ENCODE measurements around the gene PIAS4. TPM values are rescaled to one million over a fixed set of nuclear protein-coding genes. Genes with fewer than 3 reads are reported as not detected.
"Not testable (repeated sequence)": the region's sequence is repeated elsewhere in the genome, so short reads cannot be mapped to it uniquely, and the experiment has no call there.

PIAS4 gene
- total and polyA plus RNA-seq, 7 experiments from 2014 or later = 3.9 to 40.6 (median 24.3) TPM

DNA sequence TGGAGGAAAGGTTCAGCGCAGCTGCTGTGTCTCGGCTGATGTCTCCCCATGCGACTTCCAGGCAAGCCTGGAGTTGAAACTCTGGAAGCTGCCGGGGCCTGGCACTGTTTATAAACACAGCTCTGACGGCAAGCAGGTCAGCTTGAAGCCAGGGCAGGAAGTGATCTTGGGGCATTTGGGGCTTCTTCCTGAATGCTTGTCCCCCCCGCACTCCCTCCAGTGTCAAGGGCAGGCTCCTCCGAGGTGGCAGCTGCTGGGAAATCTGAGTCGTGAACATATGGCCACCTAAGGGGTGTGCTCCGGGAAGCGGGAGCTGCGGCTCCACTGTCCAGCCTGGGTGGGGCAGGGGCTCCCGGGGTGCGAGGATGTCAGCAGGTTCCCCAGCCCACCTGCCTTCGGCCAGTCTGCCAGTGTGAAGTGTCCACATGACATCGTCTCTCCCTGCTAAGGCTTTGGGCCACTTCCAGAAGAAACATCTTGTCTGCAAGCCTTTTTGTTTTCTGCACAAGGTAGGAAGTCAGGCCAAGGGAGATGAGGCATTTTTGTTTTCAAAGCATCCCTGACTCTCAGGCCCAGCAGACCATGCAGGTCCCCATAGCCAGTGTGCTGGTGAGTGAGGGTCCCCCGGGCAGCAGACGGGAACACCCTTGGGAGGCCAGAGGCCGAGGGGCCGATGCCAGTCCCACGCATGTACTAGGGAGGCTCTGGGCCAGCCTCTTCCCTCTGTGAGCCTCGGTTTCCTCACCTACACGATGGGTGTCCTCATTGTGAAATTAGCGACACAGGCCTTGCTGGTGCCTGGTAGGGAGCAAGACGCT is 2.7 kb downstream of the PIAS4 start:
- peaks cover 0 to 45% (median 0%) of the 10 kb centered on the region in 3 experiments for H3K36me3 ChIP-seq (ENCODE audit: control insufficient read depth in 2 of 3, insufficient read depth in 3 of 3, low read length in 3 of 3)
- H3K27me3 ChIP-seq (ENCODE audit: control insufficient read depth in 2 of 2, insufficient read depth in 2 of 2, low read length in 2 of 2) = no peaks in the 10 kb centered on the region
- intact Hi-C loops (cut with micrococcal nuclease) = loop anchor here (5.0 to 10.0 kb wide), 5 partner anchors 112 to 462 kb away; partner anchors contain the start of genes ANKRD24 (in 1 of the 2), CHAF1A (in 1 of the 2), HDGFL2 (in 1 of the 2) and MAP2K2 (in 1 of the 2)
- no peaks in the 10 kb centered on the region for H3K9me3 ChIP-seq (ENCODE audit: control insufficient read depth in 2 of 3, low read length in 3 of 3)
- Mint-ChIP-seq H3K36me3 (peaks cover 0 to 1% (median 0%) of the 10 kb centered on the region in 5 donors), H3K9me3 (peaks cover 0 to 3% (median 0%) of the 10 kb centered on the region in 11 donors), H3K27me3 (no peaks in the 10 kb centered on the region), H3K4me1 (peaks cover 13 to 55% (median 32%) of the 10 kb centered on the region in 7 donors), H3K27ac (peak overlapping the region in 2 of 9 donors; percentile 21 to 63), H3K4me3 (peak overlapping the region in 8 of 10 donors; percentile 21 to 84 (median 71))
- POLR2A ChIA-PET = no interaction called here
- ATAC-seq = no peak
- CTCF ChIA-PET = no interaction called here
- DNase-seq = no peak
- no peak overlapping the region for H3K4me3 ChIP-seq (ENCODE audit: low read length)
- H3K27ac ChIP-seq (ENCODE audit: low read depth, low read length) = no peak overlapping the region
- peaks cover 26 to 35% of the 10 kb centered on the region in 2 donors for H3K4me1 ChIP-seq (ENCODE audit: control insufficient read depth in 2 of 2, insufficient read depth in 2 of 2, low read length in 2 of 2)

- H3K27ac ChIP-seq (ENCODE audit: low read depth, low read length) = no peak overlapping the region
- DNase-seq = no peak
- Mint-ChIP-seq H3K27me3 (no peaks in the 10 kb centered on the region), H3K36me3 (no peaks in the 10 kb centered on the region), H3K4me1 (peaks cover 13 to 55% (median 34%) of the 10 kb centered on the region in 7 donors), H3K27ac (no peak overlapping the region), H3K9me3 (peaks cover 0 to 3% (median 0%) of the 10 kb centered on the region in 11 donors), H3K4me3 (peak overlapping the region in 4 of 10 donors; percentile 9 to 82 (median 71))
- POLR2A ChIA-PET = no interaction called here
- CTCF ChIA-PET = no interaction called here
- peaks cover 0 to 51% (median 0%) of the 10 kb centered on the region in 3 experiments for H3K36me3 ChIP-seq (ENCODE audit: control insufficient read depth in 2 of 3, insufficient read depth in 3 of 3, low read length in 3 of 3)
- intact Hi-C loops (cut with micrococcal nuclease) = no loop called here
- no peaks in the 10 kb centered on the region for H3K27me3 ChIP-seq (ENCODE audit: control insufficient read depth in 2 of 2, insufficient read depth in 2 of 2, low read length in 2 of 2)
- no peaks in the 10 kb centered on the region for H3K9me3 ChIP-seq (ENCODE audit: control insufficient read depth in 2 of 3, low read length in 3 of 3)
- H3K4me1 ChIP-seq (ENCODE audit: control insufficient read depth in 2 of 2, insufficient read depth in 2 of 2, low read length in 2 of 2) = peaks cover 26 to 35% of the 10 kb centered on the region in 2 donors
- ATAC-seq = no peak
- H3K4me3 ChIP-seq (ENCODE audit: low read length) = no peak overlapping the region
These were observed 3.2 kb downstream of the PIAS4 start for GRCh38 chr19:4010808-4011110.

GRCh38 chr19:4011430-4011829 is 3.9 kb downstream of the PIAS4 start:
- Mint-ChIP-seq H3K4me3 (peak overlapping the region in 4 of 10 donors; percentile 21 to 82 (median 54)), H3K4me1 (peaks cover 13 to 57% (median 33%) of the 10 kb centered on the region in 7 donors)
- POLR2A ChIA-PET; intact Hi-C loops (cut with micrococcal nuclease); CTCF ChIA-PET; DNase-seq; H3K36me3 Mint-ChIP-seq; ATAC-seq; H3K9me3 Mint-ChIP-seq; H3K9me3 ChIP-seq (ENCODE audit: control insufficient read depth in 2 of 3, low read length in 3 of 3); H3K27me3 Mint-ChIP-seq; H3K27ac Mint-ChIP-seq; H3K27me3 ChIP-seq (ENCODE audit: control insufficient read depth in 2 of 2, insufficient read depth in 2 of 2, low read length in 2 of 2); H3K27ac ChIP-seq (ENCODE audit: low read depth, low read length); H3K4me3 ChIP-seq (ENCODE audit: low read length): not testable (repeated sequence)
- peaks cover 26 to 35% of the 10 kb centered on the region in 2 donors for H3K4me1 ChIP-seq (ENCODE audit: control insufficient read depth in 2 of 2, insufficient read depth in 2 of 2, low read length in 2 of 2)
- H3K36me3 ChIP-seq (ENCODE audit: control insufficient read depth in 2 of 3, insufficient read depth in 3 of 3, low read length in 3 of 3) = peaks cover 0 to 57% (median 0%) of the 10 kb centered on the region in 3 experiments

DNA sequence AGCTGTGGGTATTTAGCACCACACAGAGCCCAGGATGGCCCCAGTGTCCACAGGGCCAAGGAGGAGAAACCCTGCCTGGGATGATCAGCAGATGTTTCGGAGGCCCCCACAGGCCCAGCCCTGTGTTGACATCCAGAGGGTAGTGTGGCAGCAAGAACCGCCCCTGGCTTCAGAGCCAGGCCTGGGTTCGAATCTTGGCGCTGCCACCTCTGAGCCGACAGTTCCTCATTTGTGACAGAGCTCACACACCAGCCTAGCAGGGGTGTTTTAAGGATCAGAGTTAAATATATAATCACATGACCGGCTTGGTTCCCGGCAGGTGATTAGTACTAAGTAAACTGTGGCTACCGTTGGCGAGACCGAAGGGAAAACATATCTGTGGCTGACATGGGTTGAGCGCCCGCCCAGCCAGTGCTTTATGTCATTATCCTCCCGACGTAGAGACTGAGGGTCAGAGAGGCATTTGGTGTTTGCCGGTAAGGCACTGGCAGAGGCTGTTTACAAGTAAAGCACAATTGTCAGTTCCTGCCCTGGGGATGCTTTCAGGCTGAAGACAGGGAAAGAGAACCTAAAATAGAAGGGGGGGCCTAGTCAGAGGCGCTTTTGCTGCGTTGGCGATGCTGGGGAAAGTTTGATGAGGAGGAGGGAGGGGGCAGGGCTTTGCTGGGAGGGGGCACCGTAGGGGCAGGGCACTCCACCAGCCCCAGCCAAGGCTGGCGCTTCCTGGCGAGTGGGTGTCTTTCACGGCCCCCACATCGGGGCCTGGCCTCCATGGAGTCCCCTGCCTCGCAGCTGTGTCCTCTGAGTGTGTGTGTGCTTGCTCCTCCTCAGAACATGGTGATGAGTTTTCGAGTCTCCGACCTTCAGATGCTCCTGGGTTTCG is 4.8 kb downstream of the PIAS4 start:
- H3K36me3 ChIP-seq (ENCODE audit: control insufficient read depth in 2 of 3, insufficient read depth in 3 of 3, low read length in 3 of 3) = peaks cover 0 to 67% (median 0%) of the 10 kb centered on the region in 3 experiments
- H3K4me3 Mint-ChIP-seq = peak overlapping the region in 3 of 10 donors; percentile 6 to 19 (median 8)
- POLR2A ChIA-PET = no interaction called here

DNA sequence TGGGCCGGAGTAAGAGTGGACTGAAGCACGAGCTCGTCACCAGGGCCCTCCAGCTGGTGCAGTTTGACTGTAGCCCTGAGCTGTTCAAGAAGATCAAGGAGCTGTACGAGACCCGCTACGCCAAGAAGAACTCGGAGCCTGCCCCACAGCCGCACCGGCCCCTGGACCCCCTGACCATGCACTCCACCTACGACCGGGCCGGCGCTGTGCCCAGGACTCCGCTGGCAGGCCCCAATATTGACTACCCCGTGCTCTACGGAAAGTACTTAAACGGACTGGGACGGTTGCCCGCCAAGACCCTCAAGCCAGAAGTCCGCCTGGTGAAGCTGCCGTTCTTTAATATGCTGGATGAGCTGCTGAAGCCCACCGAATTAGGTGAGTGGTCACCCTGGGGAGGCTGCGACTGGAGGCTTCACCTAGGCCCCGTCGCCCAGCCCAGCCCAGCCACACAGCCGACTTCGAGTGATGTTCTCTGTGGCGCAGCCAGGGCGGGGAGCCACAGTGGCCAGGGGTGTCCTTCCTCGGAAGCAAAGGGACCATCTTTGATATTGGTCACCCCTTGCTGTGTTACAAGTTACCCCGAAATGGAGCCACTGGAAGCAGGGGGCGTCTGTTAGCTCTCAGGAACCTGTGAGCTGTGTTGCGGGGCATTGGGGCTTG is 5.6 kb downstream of the PIAS4 start:
- DNase-seq = no peak
- CTCF ChIA-PET = no interaction called here
- peaks cover 0 to 3% (median 0%) of the 10 kb centered on the region in 11 donors for H3K9me3 Mint-ChIP-seq
- Histone ChIP-seq H3K9me3 (ENCODE audit: control insufficient read depth in 2 of 3, low read length in 3 of 3) (no peaks in the 10 kb centered on the region), H3K4me3 (ENCODE audit: low read length) (no peak overlapping the region), H3K36me3 (ENCODE audit: control insufficient read depth in 2 of 3, insufficient read depth in 3 of 3, low read length in 3 of 3) (peaks cover 0 to 73% (median 0%) of the 10 kb centered on the region in 3 experiments), H3K4me1 (ENCODE audit: control insufficient read depth in 2 of 2, insufficient read depth in 2 of 2, low read length in 2 of 2) (peaks cover 26 to 35% of the 10 kb centered on the region in 2 donors), H3K27ac (ENCODE audit: low read depth, low read length) (no peak overlapping the region), H3K27me3 (ENCODE audit: control insufficient read depth in 2 of 2, insufficient read depth in 2 of 2, low read length in 2 of 2) (no peaks in the 10 kb centered on the region)
- peaks cover 13 to 59% (median 39%) of the 10 kb centered on the region in 7 donors for H3K4me1 Mint-ChIP-seq
- peak overlapping the region in 2 of 9 donors; percentile 37 to 70 for H3K27ac Mint-ChIP-seq
- intact Hi-C loops (cut with micrococcal nuclease) = no loop called here
- H3K4me3 Mint-ChIP-seq = peak overlapping the region in 2 of 10 donors; percentile 16 to 19
- POLR2A ChIA-PET = interaction anchor here (0.6 kb wide), 1 partner anchor 47 kb away, joined by 3 read pairs; no protein-coding TSS in a partner anchor
- H3K27me3 Mint-ChIP-seq = no peaks in the 10 kb centered on the region
- no peak for ATAC-seq
- H3K36me3 Mint-ChIP-seq = no peaks in the 10 kb centered on the region

More for the DNA sequence above, 4.8 kb downstream of the PIAS4 start:
- ATAC-seq (no peak), DNase-seq (no peak)
- peaks cover 0 to 3% (median 0%) of the 10 kb centered on the region in 11 donors for H3K9me3 Mint-ChIP-seq
- CTCF ChIA-PET = no interaction called here
- H3K4me1 ChIP-seq (ENCODE audit: control insufficient read depth in 2 of 2, insufficient read depth in 2 of 2, low read length in 2 of 2) = peaks cover 26 to 35% of the 10 kb centered on the region in 2 donors
- no peaks in the 10 kb centered on the region for H3K27me3 ChIP-seq (ENCODE audit: control insufficient read depth in 2 of 2, insufficient read depth in 2 of 2, low read length in 2 of 2)
- no peaks in the 10 kb centered on the region for H3K36me3 Mint-ChIP-seq
- H3K27ac ChIP-seq (ENCODE audit: low read depth, low read length) = no peak overlapping the region
- no peak overlapping the region for H3K4me3 ChIP-seq (ENCODE audit: low read length)
- H3K4me1 Mint-ChIP-seq = peaks cover 13 to 59% (median 37%) of the 10 kb centered on the region in 7 donors
- no peaks in the 10 kb centered on the region for H3K9me3 ChIP-seq (ENCODE audit: control insufficient read depth in 2 of 3, low read length in 3 of 3)
- intact Hi-C loops (cut with micrococcal nuclease) = no loop called here
- peak overlapping the region in 2 of 9 donors; percentile 70 for H3K27ac Mint-ChIP-seq
- no peaks in the 10 kb centered on the region for H3K27me3 Mint-ChIP-seq

DNA sequence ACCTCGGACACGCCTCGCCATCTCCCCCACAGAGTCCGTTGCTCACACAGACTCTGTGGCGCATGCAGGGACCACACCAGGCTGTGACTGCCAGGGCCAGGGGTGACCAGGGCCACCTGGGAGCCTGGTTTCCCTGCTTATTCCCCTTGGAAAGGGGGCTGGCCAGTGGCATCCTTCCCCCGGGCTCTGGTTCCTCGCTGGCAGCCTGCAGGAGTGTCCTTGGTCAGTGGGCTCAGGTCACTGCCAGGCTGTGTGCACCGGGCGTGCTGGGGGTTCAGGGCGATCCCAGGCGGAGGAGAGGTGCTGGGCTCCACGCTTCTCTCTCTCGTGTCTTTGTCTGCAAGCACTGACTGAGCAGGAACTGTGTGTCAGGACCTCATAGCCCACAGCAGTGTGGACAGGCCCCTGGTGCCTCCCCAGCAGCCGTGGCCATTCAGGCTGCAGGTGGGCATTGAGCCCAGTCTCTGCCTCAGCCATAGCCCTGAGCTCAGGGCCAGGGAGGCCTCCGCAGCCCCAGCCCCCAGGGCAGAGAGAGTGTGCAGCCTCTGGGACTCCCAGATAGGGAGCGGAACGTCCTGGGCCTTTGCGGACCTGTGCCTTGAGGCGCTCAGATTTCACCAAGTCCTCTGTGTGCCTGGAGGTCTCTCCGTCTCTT is 6.5 kb downstream of the PIAS4 start:
- H3K4me3 Mint-ChIP-seq = no peak overlapping the region
- H3K27ac Mint-ChIP-seq = no peak overlapping the region
- POLR2A ChIA-PET = interaction anchor here (0.6 kb wide), 1 partner anchor 47 kb away, joined by 3 read pairs; no protein-coding TSS in a partner anchor

More for the DNA sequence above, 6.5 kb downstream of the PIAS4 start:
- H3K9me3 ChIP-seq (ENCODE audit: control insufficient read depth in 2 of 3, low read length in 3 of 3) = no peaks in the 10 kb centered on the region
- H3K4me3 ChIP-seq (ENCODE audit: low read length) = no peak overlapping the region
- H3K27me3 ChIP-seq (ENCODE audit: control insufficient read depth in 2 of 2, insufficient read depth in 2 of 2, low read length in 2 of 2) = no peaks in the 10 kb centered on the region
- H3K27me3 Mint-ChIP-seq = no peaks in the 10 kb centered on the region
- no peak for ATAC-seq
- H3K4me1 ChIP-seq (ENCODE audit: control insufficient read depth in 2 of 2, insufficient read depth in 2 of 2, low read length in 2 of 2) = peaks cover 17 to 27% of the 10 kb centered on the region in 2 donors
- H3K9me3 Mint-ChIP-seq = peaks cover 0 to under 1% (median 0%) of the 10 kb centered on the region in 11 donors
- peaks cover 0 to 5% (median 0%) of the 10 kb centered on the region in 5 donors for H3K36me3 Mint-ChIP-seq
- intact Hi-C loops (cut with micrococcal nuclease) = no loop called here
- DNase-seq = no peak
- no peak overlapping the region for H3K27ac ChIP-seq (ENCODE audit: low read depth, low read length)
- peaks cover 0 to 76% (median 0%) of the 10 kb centered on the region in 3 experiments for H3K36me3 ChIP-seq (ENCODE audit: control insufficient read depth in 2 of 3, insufficient read depth in 3 of 3, low read length in 3 of 3)
- CTCF ChIA-PET = no interaction called here
- H3K4me1 Mint-ChIP-seq = peaks cover 9 to 58% (median 36%) of the 10 kb centered on the region in 7 donors

Data from naive thymus-derived CD4-positive, alpha-beta T cell (primary cell).